Measurements from ENCODE around the gene ZNF22. TPM values are rescaled to one million over a fixed set of nuclear protein-coding genes. Genes with fewer than 3 reads are reported as not detected.
A peak's percentile ranks its signal among the peaks of the same experiment; 100 is the strongest.

Gene ZNF22
- total RNA-seq, 1 donor from 2014 or later = 9.2 TPM

- TF ChIP-seq CTCF (IDR thresholded peaks at IDR 0.05; ENCODE audit: insufficient read depth, low read length, severe bottlenecking) = no peak
- DNase-seq (ENCODE audit: low read depth) (no peak), FAIRE-seq (no peak)
- Histone ChIP-seq H3K4me3 (ENCODE audit: low read depth, low read length) (no peak overlapping the region), H3K27me3 (ENCODE audit: control insufficient read depth, insufficient read depth, low read length) (no peaks in the 10 kb centered on the region), H3K36me3 (ENCODE audit: control insufficient read depth, insufficient read depth, low read length) (no peaks in the 10 kb centered on the region)
These were observed 14.9 kb downstream of the ZNF22 start for GRCh38 chr10:45015590-45015989.

GRCh38 chr10:45023426-45023825 is 22.7 kb downstream of the ZNF22 start:
- DNase-seq (ENCODE audit: low read depth) = no peak
- no peak overlapping the region for H3K4me3 ChIP-seq (ENCODE audit: low read depth, low read length)
- H3K36me3 ChIP-seq (ENCODE audit: control insufficient read depth, insufficient read depth, low read length) = no peaks in the 10 kb centered on the region
- no peaks in the 10 kb centered on the region for H3K27me3 ChIP-seq (ENCODE audit: control insufficient read depth, insufficient read depth, low read length)
- no peak for FAIRE-seq
- TF ChIP-seq CTCF (IDR thresholded peaks at IDR 0.05; ENCODE audit: insufficient read depth, low read length, severe bottlenecking) = no peak

- DNase-seq (ENCODE audit: low read depth) (peak; percentile 70), FAIRE-seq (no peak)
- H3K27me3 ChIP-seq (ENCODE audit: control insufficient read depth, insufficient read depth, low read length) = no peaks in the 10 kb centered on the region
- H3K36me3 ChIP-seq (ENCODE audit: control insufficient read depth, insufficient read depth, low read length) = no peaks in the 10 kb centered on the region
- TF ChIP-seq CTCF (IDR thresholded peaks at IDR 0.05; ENCODE audit: insufficient read depth, low read length, severe bottlenecking) = no peak
- H3K4me3 ChIP-seq (ENCODE audit: low read depth, low read length) = no peak overlapping the region
These were observed 33.6 kb downstream of the ZNF22 start for GRCh38 chr10:45034301-45034700.

GRCh38 chr10:45035673-45036072 is 35.0 kb downstream of the ZNF22 start:
- FAIRE-seq = no peak
- TF ChIP-seq CTCF (IDR thresholded peaks at IDR 0.05; ENCODE audit: insufficient read depth, low read length, severe bottlenecking) = no peak
- Histone ChIP-seq H3K36me3 (ENCODE audit: control insufficient read depth, insufficient read depth, low read length) (no peaks in the 10 kb centered on the region), H3K4me3 (ENCODE audit: low read depth, low read length) (no peak overlapping the region), H3K27me3 (ENCODE audit: control insufficient read depth, insufficient read depth, low read length) (no peaks in the 10 kb centered on the region)
- DNase-seq (ENCODE audit: low read depth) = no peak

GRCh38 chr10:45040921-45041542 is 40.3 kb downstream of the ZNF22 start:
- H3K36me3 ChIP-seq (ENCODE audit: control insufficient read depth, insufficient read depth, low read length) = no peaks in the 10 kb centered on the region
- FAIRE-seq = no peak

More at GRCh38 chr10:45040921-45041542, 40.3 kb downstream of the ZNF22 start:
- peaks cover 1% of the 10 kb centered on the region for H3K27me3 ChIP-seq (ENCODE audit: control insufficient read depth, insufficient read depth, low read length)
- no peak overlapping the region for H3K4me3 ChIP-seq (ENCODE audit: low read depth, low read length)
- TF ChIP-seq CTCF (IDR thresholded peaks at IDR 0.05; ENCODE audit: insufficient read depth, low read length, severe bottlenecking) = no peak
- DNase-seq (ENCODE audit: low read depth) = peak; percentile 53

Data from bronchial epithelial cell (primary cell).